ENCODE measurements around the gene BCDIN3D. TPM values are rescaled to one million over a fixed set of nuclear protein-coding genes. Genes with fewer than 3 reads are reported as not detected.

The BCDIN3D gene
- total RNA-seq, 1 experiment from 2014 or later: 1.6 TPM

DNA sequence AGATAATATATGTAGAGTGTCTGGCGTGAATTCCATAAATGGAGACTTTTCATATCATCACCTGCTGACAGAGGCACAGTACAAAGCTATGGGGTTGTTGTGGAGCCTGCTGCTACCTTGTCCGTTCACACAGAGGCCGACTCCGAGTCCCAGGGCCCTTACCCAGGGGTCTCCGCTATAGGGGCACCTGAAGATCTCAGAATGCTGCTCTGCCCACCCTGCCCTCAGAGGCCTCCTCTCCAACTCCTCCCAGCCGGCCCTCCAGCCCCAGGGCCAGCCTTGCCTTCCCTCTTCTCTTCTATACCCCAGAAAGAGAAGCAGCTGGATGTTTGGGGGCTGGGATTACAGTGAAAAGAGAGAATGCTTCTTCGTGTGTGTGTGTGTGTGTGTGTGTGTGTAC is 36.0 kb downstream of the BCDIN3D start:
- peaks cover 40% of the 10 kb centered on the region for H3K4me1 Mint-ChIP-seq
- ATAC-seq (no peak), DNase-seq (ENCODE audit: low spot score) (no peak)
- no peaks in the 10 kb centered on the region for H3K27me3 Mint-ChIP-seq (ENCODE audit: low read depth)
- TF ChIP-seq GRHL2 (CRISPR knock-in tag; IDR thresholded peaks at IDR 0.05; ENCODE audit: insufficient replicate concordance, severe bottlenecking): no peak
- TF ChIP-seq, protein P1, sequence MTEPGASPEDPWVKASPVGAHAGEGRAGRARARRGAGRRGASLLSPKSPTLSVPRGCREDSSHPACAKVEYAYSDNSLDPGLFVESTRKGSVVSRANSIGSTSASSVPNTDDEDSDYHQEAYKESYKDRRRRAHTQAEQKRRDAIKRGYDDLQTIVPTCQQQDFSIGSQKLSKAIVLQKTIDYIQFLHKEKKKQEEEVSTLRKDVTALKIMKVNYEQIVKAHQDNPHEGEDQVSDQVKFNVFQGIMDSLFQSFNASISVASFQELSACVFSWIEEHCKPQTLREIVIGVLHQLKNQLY (CRISPR knock-in tag; IDR thresholded peaks at IDR 0.05): no peak
- no peak for TF ChIP-seq FOXP1 (CRISPR knock-in tag; IDR thresholded peaks at IDR 0.05; ENCODE audit: borderline replicate concordance)
- TF ChIP-seq ELF4 (CRISPR knock-in tag; IDR thresholded peaks at IDR 0.05; ENCODE audit: low read depth): no peak
- no peak for TF ChIP-seq NFE2L1 (CRISPR knock-in tag; IDR thresholded peaks at IDR 0.05)
- TF ChIP-seq NR2C2 (CRISPR knock-in tag; IDR thresholded peaks at IDR 0.05): no peak
- TF ChIP-seq, protein P2, sequence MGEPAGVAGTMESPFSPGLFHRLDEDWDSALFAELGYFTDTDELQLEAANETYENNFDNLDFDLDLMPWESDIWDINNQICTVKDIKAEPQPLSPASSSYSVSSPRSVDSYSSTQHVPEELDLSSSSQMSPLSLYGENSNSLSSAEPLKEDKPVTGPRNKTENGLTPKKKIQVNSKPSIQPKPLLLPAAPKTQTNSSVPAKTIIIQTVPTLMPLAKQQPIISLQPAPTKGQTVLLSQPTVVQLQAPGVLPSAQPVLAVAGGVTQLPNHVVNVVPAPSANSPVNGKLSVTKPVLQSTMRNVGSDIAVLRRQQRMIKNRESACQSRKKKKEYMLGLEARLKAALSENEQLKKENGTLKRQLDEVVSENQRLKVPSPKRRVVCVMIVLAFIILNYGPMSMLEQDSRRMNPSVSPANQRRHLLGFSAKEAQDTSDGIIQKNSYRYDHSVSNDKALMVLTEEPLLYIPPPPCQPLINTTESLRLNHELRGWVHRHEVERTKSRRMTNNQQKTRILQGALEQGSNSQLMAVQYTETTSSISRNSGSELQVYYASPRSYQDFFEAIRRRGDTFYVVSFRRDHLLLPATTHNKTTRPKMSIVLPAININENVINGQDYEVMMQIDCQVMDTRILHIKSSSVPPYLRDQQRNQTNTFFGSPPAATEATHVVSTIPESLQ (CRISPR knock-in tag; IDR thresholded peaks at IDR 0.05): no peak
- no peak for TF ChIP-seq TEAD1 (CRISPR knock-in tag; IDR thresholded peaks at IDR 0.05)
- no peak for TF ChIP-seq NR1H2 (CRISPR knock-in tag; IDR thresholded peaks at IDR 0.05)
- ChIA-PET POLR2A (no interaction called here), CTCF (no interaction called here)
- no peaks in the 10 kb centered on the region for H3K9me3 Mint-ChIP-seq
- H3K36me3 Mint-ChIP-seq: peaks cover 3% of the 10 kb centered on the region; the same call in 1 of the 2 replicates
- H3K4me3 Mint-ChIP-seq: no peak overlapping the region
- no peak overlapping the region for H3K27ac Mint-ChIP-seq

DNA sequence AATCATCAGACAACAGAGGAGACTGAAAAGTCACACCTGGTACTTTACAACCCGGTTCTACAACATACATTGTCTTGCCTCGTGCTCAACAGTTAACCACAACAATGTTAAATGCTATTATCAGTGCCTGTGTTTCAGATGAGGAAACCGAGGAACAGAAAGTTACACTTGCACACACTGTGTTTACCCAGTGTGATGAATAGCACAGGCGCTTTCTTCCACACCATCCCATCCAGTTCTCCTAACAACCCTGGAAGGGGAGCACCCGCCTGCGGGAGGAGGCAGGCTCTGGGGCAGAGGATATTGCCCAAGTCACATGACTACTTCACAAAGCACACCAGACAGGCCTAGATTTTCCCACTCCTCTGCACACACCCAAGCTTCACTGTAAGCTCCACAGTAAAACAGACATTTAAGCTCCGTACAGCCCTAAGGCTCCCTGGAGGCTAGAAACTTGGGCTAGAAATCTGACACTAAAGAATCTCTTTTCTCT is 36.5 kb downstream of the BCDIN3D start:
- Mint-ChIP-seq H3K27ac (no peak overlapping the region), H3K4me1 (peaks cover 35% of the 10 kb centered on the region), H3K4me3 (no peak overlapping the region), H3K36me3 (peaks cover 7% of the 10 kb centered on the region; the same call in 1 of the 2 replicates), H3K9me3 (no peaks in the 10 kb centered on the region), H3K27me3 (ENCODE audit: low read depth) (no peaks in the 10 kb centered on the region)
- DNase-seq (ENCODE audit: low spot score): no peak
- TF ChIP-seq, protein P3, sequence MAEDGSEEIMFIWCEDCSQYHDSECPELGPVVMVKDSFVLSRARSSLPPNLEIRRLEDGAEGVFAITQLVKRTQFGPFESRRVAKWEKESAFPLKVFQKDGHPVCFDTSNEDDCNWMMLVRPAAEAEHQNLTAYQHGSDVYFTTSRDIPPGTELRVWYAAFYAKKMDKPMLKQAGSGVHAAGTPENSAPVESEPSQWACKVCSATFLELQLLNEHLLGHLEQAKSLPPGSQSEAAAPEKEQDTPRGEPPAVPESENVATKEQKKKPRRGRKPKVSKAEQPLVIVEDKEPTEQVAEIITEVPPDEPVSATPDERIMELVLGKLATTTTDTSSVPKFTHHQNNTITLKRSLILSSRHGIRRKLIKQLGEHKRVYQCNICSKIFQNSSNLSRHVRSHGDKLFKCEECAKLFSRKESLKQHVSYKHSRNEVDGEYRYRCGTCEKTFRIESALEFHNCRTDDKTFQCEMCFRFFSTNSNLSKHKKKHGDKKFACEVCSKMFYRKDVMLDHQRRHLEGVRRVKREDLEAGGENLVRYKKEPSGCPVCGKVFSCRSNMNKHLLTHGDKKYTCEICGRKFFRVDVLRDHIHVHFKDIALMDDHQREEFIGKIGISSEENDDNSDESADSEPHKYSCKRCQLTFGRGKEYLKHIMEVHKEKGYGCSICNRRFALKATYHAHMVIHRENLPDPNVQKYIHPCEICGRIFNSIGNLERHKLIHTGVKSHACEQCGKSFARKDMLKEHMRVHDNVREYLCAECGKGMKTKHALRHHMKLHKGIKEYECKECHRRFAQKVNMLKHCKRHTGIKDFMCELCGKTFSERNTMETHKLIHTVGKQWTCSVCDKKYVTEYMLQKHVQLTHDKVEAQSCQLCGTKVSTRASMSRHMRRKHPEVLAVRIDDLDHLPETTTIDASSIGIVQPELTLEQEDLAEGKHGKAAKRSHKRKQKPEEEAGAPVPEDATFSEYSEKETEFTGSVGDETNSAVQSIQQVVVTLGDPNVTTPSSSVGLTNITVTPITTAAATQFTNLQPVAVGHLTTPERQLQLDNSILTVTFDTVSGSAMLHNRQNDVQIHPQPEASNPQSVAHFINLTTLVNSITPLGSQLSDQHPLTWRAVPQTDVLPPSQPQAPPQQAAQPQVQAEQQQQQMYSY (CRISPR knock-in tag; IDR thresholded peaks at IDR 0.05): no peak
- no peak for TF ChIP-seq RELA (CRISPR knock-in tag; IDR thresholded peaks at IDR 0.05; ENCODE audit: borderline replicate concordance)
- TF ChIP-seq, protein P4, sequence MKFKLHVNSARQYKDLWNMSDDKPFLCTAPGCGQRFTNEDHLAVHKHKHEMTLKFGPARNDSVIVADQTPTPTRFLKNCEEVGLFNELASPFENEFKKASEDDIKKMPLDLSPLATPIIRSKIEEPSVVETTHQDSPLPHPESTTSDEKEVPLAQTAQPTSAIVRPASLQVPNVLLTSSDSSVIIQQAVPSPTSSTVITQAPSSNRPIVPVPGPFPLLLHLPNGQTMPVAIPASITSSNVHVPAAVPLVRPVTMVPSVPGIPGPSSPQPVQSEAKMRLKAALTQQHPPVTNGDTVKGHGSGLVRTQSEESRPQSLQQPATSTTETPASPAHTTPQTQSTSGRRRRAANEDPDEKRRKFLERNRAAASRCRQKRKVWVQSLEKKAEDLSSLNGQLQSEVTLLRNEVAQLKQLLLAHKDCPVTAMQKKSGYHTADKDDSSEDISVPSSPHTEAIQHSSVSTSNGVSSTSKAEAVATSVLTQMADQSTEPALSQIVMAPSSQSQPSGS (CRISPR knock-in tag; IDR thresholded peaks at IDR 0.05; ENCODE audit: borderline replicate concordance, low read depth): no peak
- TF ChIP-seq ZNF423 (CRISPR knock-in tag; IDR thresholded peaks at IDR 0.05): no peak
- no peak for TF ChIP-seq CBFB (CRISPR knock-in tag; IDR thresholded peaks at IDR 0.05; ENCODE audit: low read depth)
- TF ChIP-seq, protein P5, sequence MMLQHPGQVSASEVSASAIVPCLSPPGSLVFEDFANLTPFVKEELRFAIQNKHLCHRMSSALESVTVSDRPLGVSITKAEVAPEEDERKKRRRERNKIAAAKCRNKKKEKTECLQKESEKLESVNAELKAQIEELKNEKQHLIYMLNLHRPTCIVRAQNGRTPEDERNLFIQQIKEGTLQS (CRISPR knock-in tag; conservative IDR thresholded peaks at IDR 0.05): no peak
- TF ChIP-seq ZNF416 (CRISPR knock-in tag; IDR thresholded peaks at IDR 0.05): no peak
- POLR2A ChIA-PET: no interaction called here
- ATAC-seq: no peak
- CTCF ChIA-PET: no interaction called here

Data from WTC11 (cell line).